GM12892 (cell line): ENCODE measurements around the gene POU6F2.

Experiments used
- POLR2A ChIP-seq: IDR thresholded peaks from 2 replicates; pipeline ENCODE4 v1.6.1; 2011; ENCODE audit warnings: low read depth, low read length, control low read depth
- POLR2AphosphoS5 ChIP-seq: IDR thresholded peaks from 2 replicates; pipeline ENCODE4 v1.6.1; 2011; ENCODE audit warnings: low read depth, low read length, control low read depth

DNA sequence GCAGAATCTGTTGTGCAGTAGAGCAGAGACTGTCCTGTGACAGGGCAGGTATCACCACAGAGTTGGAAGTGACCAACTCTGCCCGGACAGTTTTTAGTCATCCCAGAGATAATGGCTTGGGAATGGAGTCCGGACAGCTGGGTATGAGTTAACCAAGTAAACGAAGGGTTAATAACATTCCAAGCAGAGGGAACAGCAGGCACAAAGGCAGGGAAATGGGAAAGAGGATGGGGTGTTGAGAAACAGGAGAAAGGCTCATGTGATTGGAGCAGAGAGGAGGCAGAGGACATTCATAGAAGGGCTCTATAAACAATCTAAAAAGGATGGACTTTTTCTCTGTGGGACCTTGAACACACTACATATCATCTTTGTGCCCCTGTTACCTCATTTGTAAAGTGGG is 456.3 kb downstream of the POU6F2 start:
- TF ChIP-seq POLR2AphosphoS5: no peak
- TF ChIP-seq POLR2A: no peak
